ENCODE results near the gene AKAP6.
"Not testable (repeated sequence)": the region's sequence is repeated elsewhere in the genome, so short reads cannot be mapped to it uniquely, and the experiment has no call there.

AKAP6 gene

GRCh38 chr14:32779840-32780239 is 450.7 kb downstream of the AKAP6 start:
- no peaks in the 10 kb centered on the region for H3K36me3 ChIP-seq (ENCODE audit: control insufficient read depth, insufficient read depth, low read length)

DNA sequence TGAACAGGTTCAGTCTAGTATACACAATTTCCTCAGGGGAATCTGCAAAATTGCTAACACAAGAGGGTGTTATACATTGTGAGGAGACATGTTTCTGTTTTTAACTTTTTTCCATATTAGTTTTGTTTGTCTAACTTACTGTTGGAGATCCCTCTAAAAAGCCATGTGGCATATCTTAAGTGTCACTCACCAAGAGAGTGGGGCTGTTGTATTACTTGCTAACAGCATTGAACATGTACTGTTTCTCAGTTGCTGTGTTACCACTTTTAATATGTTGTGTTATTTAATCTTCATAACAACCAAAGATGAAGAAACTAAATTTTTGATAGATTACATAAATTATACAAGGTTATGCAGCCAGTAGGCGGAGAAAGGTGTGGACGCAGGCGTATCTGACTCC is 455.3 kb downstream of the AKAP6 start:
- Histone ChIP-seq H3K9me3 (ENCODE audit: control insufficient read depth, low read length) (no peaks in the 10 kb centered on the region), H3K27ac (ENCODE audit: insufficient read depth, low read length, poor library complexity, severe bottlenecking) (no peak overlapping the region), H3K36me3 (ENCODE audit: control insufficient read depth, insufficient read depth, low read length) (no peaks in the 10 kb centered on the region), H3K4me1 (ENCODE audit: control insufficient read depth, insufficient read depth, low read length, poor library complexity, severe bottlenecking) (no peaks in the 10 kb centered on the region), H3K4me3 (ENCODE audit: insufficient read depth, low read depth, low read length, poor library complexity, severe bottlenecking) (no peak overlapping the region), H3K27me3 (replicated peaks; ENCODE audit: control insufficient read depth, insufficient read depth, low read length, poor library complexity, severe bottlenecking) (no peaks in the 10 kb centered on the region)
- DNase-seq = no peak

More at GRCh38 chr14:32779840-32780239, 450.7 kb downstream of the AKAP6 start:
- H3K9me3 ChIP-seq (ENCODE audit: control insufficient read depth, low read length) = no peaks in the 10 kb centered on the region
- no peaks in the 10 kb centered on the region for H3K4me1 ChIP-seq (ENCODE audit: control insufficient read depth, insufficient read depth, low read length, poor library complexity, severe bottlenecking)
- DNase-seq = no peak
- no peak overlapping the region for H3K4me3 ChIP-seq (ENCODE audit: insufficient read depth, low read depth, low read length, poor library complexity, severe bottlenecking)
- H3K27me3 ChIP-seq (replicated peaks; ENCODE audit: control insufficient read depth, insufficient read depth, low read length, poor library complexity, severe bottlenecking) = no peaks in the 10 kb centered on the region
- no peak overlapping the region for H3K27ac ChIP-seq (ENCODE audit: insufficient read depth, low read length, poor library complexity, severe bottlenecking)

GRCh38 chr14:32785585-32785984 is 456.5 kb downstream of the AKAP6 start:
- H3K4me1 ChIP-seq (ENCODE audit: control insufficient read depth, insufficient read depth, low read length, poor library complexity, severe bottlenecking) = no peaks in the 10 kb centered on the region
- no peak overlapping the region for H3K4me3 ChIP-seq (ENCODE audit: insufficient read depth, low read depth, low read length, poor library complexity, severe bottlenecking)
- no peaks in the 10 kb centered on the region for H3K36me3 ChIP-seq (ENCODE audit: control insufficient read depth, insufficient read depth, low read length)
- no peaks in the 10 kb centered on the region for H3K9me3 ChIP-seq (ENCODE audit: control insufficient read depth, low read length)
- no peak overlapping the region for H3K27ac ChIP-seq (ENCODE audit: insufficient read depth, low read length, poor library complexity, severe bottlenecking)
- H3K27me3 ChIP-seq (replicated peaks; ENCODE audit: control insufficient read depth, insufficient read depth, low read length, poor library complexity, severe bottlenecking) = no peaks in the 10 kb centered on the region
- DNase-seq = no peak

DNA sequence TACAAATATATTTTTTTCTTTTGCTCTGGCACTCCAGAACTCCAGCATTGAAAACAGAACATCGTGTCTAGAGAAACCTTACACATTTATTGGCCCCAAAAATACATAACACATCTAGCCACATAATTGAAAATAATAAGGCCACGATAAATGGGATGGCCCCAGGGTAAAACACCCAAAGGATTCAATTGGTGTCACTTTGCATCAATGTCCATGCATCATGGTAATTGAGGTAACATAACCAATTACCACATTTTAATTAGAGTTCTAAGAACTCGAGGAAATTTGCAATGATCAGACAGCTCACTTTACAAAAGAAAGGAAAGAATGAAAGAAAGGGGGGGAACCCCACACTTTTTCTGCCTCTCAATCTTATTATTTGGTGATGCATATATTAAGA is 457.8 kb downstream of the AKAP6 start:
- no peaks in the 10 kb centered on the region for H3K36me3 ChIP-seq (ENCODE audit: control insufficient read depth, insufficient read depth, low read length)
- no peak overlapping the region for H3K27ac ChIP-seq (ENCODE audit: insufficient read depth, low read length, poor library complexity, severe bottlenecking)
- H3K4me1 ChIP-seq (ENCODE audit: control insufficient read depth, insufficient read depth, low read length, poor library complexity, severe bottlenecking) = no peaks in the 10 kb centered on the region
- no peaks in the 10 kb centered on the region for H3K27me3 ChIP-seq (replicated peaks; ENCODE audit: control insufficient read depth, insufficient read depth, low read length, poor library complexity, severe bottlenecking)
- no peak for DNase-seq
- no peak overlapping the region for H3K4me3 ChIP-seq (ENCODE audit: insufficient read depth, low read depth, low read length, poor library complexity, severe bottlenecking)
- H3K9me3 ChIP-seq (ENCODE audit: control insufficient read depth, low read length) = no peaks in the 10 kb centered on the region

DNA sequence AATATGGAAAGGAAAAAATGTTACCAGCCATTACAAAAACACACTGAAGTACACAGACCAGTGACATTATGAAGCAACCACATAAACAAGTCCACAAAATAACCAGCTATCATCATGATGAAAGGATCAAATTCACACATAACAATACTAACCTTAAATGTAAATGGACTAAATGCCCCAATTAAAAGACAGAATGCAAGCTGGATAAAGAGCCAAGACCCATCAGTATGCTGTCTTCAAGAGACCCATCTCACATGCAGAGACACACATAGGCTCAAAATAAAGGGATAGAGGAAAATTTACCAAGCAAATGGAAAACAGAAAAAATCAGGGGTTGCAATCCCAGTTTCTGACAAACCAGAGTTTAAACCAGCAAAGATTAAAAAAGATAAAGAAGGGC is 463.9 kb downstream of the AKAP6 start:
- not testable (repeated sequence) for H3K27me3 ChIP-seq (replicated peaks; ENCODE audit: control insufficient read depth, insufficient read depth, low read length, poor library complexity, severe bottlenecking); DNase-seq

GRCh38 chr14:32800320-32800719 is 471.2 kb downstream of the AKAP6 start:
- DNase-seq = no peak
- Histone ChIP-seq H3K4me1 (ENCODE audit: control insufficient read depth, insufficient read depth, low read length, poor library complexity, severe bottlenecking) (no peaks in the 10 kb centered on the region), H3K27ac (ENCODE audit: insufficient read depth, low read length, poor library complexity, severe bottlenecking) (no peak overlapping the region), H3K36me3 (ENCODE audit: control insufficient read depth, insufficient read depth, low read length) (no peaks in the 10 kb centered on the region), H3K4me3 (ENCODE audit: insufficient read depth, low read depth, low read length, poor library complexity, severe bottlenecking) (no peak overlapping the region), H3K27me3 (replicated peaks; ENCODE audit: control insufficient read depth, insufficient read depth, low read length, poor library complexity, severe bottlenecking) (no peaks in the 10 kb centered on the region), H3K9me3 (ENCODE audit: control insufficient read depth, low read length) (peaks cover 5% of the 10 kb centered on the region)

More for the DNA sequence above, 463.9 kb downstream of the AKAP6 start:
- H3K27ac ChIP-seq (ENCODE audit: insufficient read depth, low read length, poor library complexity, severe bottlenecking); H3K36me3 ChIP-seq (ENCODE audit: control insufficient read depth, insufficient read depth, low read length); H3K9me3 ChIP-seq (ENCODE audit: control insufficient read depth, low read length); H3K4me3 ChIP-seq (ENCODE audit: insufficient read depth, low read depth, low read length, poor library complexity, severe bottlenecking); H3K4me1 ChIP-seq (ENCODE audit: control insufficient read depth, insufficient read depth, low read length, poor library complexity, severe bottlenecking): not testable (repeated sequence)

DNA sequence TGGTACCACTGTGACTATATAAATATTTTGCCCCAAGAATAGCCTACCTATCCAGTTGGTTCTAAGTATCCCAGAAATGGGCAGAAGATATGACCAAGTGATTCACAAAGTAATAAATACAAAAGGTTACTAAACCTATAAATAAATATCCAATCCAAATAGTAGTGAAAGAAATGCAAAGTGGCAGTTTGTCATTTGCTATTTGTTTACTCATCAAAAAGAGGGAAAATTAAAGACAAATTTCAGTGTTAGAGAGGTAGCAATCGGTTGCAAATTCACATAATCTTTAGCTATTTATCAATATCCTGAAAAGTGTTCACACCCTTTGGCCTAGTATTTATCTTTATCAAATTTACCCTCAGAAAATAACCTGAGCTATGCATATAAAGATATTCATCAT is 473.2 kb downstream of the AKAP6 start:
- no peak overlapping the region for H3K27ac ChIP-seq (ENCODE audit: insufficient read depth, low read length, poor library complexity, severe bottlenecking)
- no peaks in the 10 kb centered on the region for H3K36me3 ChIP-seq (ENCODE audit: control insufficient read depth, insufficient read depth, low read length)
- DNase-seq = no peak
- H3K27me3 ChIP-seq (replicated peaks; ENCODE audit: control insufficient read depth, insufficient read depth, low read length, poor library complexity, severe bottlenecking) = no peaks in the 10 kb centered on the region
- H3K4me1 ChIP-seq (ENCODE audit: control insufficient read depth, insufficient read depth, low read length, poor library complexity, severe bottlenecking) = no peaks in the 10 kb centered on the region
- H3K4me3 ChIP-seq (ENCODE audit: insufficient read depth, low read depth, low read length, poor library complexity, severe bottlenecking) = no peak overlapping the region
- peaks cover 5% of the 10 kb centered on the region for H3K9me3 ChIP-seq (ENCODE audit: control insufficient read depth, low read length)

DNA sequence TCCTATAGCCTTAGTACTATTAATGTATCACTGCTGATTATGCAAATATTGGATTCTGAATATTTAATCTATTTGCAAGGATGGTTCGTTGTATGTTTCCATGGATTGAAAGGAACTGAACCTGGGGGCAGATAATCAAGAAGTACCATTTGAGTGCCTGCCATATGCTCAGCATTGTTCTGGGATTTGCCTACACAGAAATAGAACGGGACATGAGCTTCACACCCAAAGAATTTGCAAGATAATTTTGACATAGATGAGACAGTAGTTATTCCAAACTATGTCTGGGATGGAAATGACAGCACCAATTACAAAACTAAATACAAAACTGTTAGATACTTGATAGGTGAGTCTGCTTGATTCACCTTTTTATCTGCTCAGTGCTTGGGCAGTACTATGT is 476.9 kb downstream of the AKAP6 start:
- H3K27me3 ChIP-seq (replicated peaks; ENCODE audit: control insufficient read depth, insufficient read depth, low read length, poor library complexity, severe bottlenecking) = no peaks in the 10 kb centered on the region
- no peaks in the 10 kb centered on the region for H3K36me3 ChIP-seq (ENCODE audit: control insufficient read depth, insufficient read depth, low read length)
- H3K4me1 ChIP-seq (ENCODE audit: control insufficient read depth, insufficient read depth, low read length, poor library complexity, severe bottlenecking) = no peaks in the 10 kb centered on the region
- DNase-seq = no peak
- no peak overlapping the region for H3K27ac ChIP-seq (ENCODE audit: insufficient read depth, low read length, poor library complexity, severe bottlenecking)
- H3K9me3 ChIP-seq (ENCODE audit: control insufficient read depth, low read length) = peaks cover 5% of the 10 kb centered on the region
- no peak overlapping the region for H3K4me3 ChIP-seq (ENCODE audit: insufficient read depth, low read depth, low read length, poor library complexity, severe bottlenecking)

GRCh38 chr14:32808644-32809043 is 479.5 kb downstream of the AKAP6 start:
- Histone ChIP-seq H3K4me3 (ENCODE audit: insufficient read depth, low read depth, low read length, poor library complexity, severe bottlenecking) (no peak overlapping the region), H3K9me3 (ENCODE audit: control insufficient read depth, low read length) (peaks cover 5% of the 10 kb centered on the region), H3K36me3 (ENCODE audit: control insufficient read depth, insufficient read depth, low read length) (no peaks in the 10 kb centered on the region), H3K27me3 (replicated peaks; ENCODE audit: control insufficient read depth, insufficient read depth, low read length, poor library complexity, severe bottlenecking) (no peaks in the 10 kb centered on the region), H3K27ac (ENCODE audit: insufficient read depth, low read length, poor library complexity, severe bottlenecking) (no peak overlapping the region), H3K4me1 (ENCODE audit: control insufficient read depth, insufficient read depth, low read length, poor library complexity, severe bottlenecking) (no peaks in the 10 kb centered on the region)
- no peak for DNase-seq

DNA sequence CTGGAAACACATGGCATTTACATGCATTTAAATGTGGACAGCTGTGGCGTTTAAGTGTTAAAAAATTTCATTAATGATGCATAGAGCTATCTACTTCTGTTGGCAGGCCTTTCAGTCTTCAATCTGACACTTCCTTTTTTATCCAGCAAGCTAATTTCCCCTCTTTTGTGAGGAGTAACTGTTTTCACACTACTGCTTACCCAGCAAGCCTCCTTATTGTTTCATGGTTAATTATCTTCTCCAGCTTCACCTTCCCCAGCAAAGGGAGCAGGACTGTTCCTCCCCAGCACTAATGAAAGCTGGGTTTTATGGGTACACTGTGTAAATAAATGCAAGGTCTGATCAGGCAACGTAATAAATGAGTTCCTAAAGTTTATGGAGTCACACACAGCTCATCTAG is 480.2 kb downstream of the AKAP6 start:
- Histone ChIP-seq H3K27me3 (replicated peaks; ENCODE audit: control insufficient read depth, insufficient read depth, low read length, poor library complexity, severe bottlenecking) (no peaks in the 10 kb centered on the region), H3K4me1 (ENCODE audit: control insufficient read depth, insufficient read depth, low read length, poor library complexity, severe bottlenecking) (no peaks in the 10 kb centered on the region), H3K9me3 (ENCODE audit: control insufficient read depth, low read length) (peaks cover under 1% of the 10 kb centered on the region), H3K36me3 (ENCODE audit: control insufficient read depth, insufficient read depth, low read length) (no peaks in the 10 kb centered on the region), H3K4me3 (ENCODE audit: insufficient read depth, low read depth, low read length, poor library complexity, severe bottlenecking) (no peak overlapping the region), H3K27ac (ENCODE audit: insufficient read depth, low read length, poor library complexity, severe bottlenecking) (no peak overlapping the region)
- DNase-seq = no peak

DNA sequence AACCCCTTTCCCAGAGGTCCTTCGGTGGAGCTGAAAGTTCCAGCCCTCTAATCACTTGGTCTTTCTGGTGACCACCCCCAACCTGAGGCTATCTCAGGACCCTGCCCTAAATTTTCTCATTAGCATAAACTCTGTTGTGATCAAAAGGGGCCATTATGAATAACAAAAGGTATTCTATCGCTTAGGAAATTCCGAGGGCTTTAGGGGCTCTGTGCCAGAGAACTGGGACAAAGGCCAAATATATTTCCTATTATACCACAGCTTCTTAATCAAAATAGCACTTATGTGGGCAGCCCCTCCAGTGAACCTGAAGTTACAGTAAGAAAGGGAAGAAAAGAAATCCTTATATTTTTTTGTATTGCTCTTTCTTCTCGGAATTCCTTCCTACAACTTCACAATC is 484.3 kb downstream of the AKAP6 start:
- H3K27ac ChIP-seq (ENCODE audit: insufficient read depth, low read length, poor library complexity, severe bottlenecking) = no peak overlapping the region
- no peak overlapping the region for H3K4me3 ChIP-seq (ENCODE audit: insufficient read depth, low read depth, low read length, poor library complexity, severe bottlenecking)
- DNase-seq = no peak
- H3K9me3 ChIP-seq (ENCODE audit: control insufficient read depth, low read length) = no peaks in the 10 kb centered on the region
- no peaks in the 10 kb centered on the region for H3K4me1 ChIP-seq (ENCODE audit: control insufficient read depth, insufficient read depth, low read length, poor library complexity, severe bottlenecking)
- no peaks in the 10 kb centered on the region for H3K27me3 ChIP-seq (replicated peaks; ENCODE audit: control insufficient read depth, insufficient read depth, low read length, poor library complexity, severe bottlenecking)
- no peaks in the 10 kb centered on the region for H3K36me3 ChIP-seq (ENCODE audit: control insufficient read depth, insufficient read depth, low read length)

All from effector memory CD4-positive, alpha-beta T cell (primary cell).